A673 (cell line): Measurements from ENCODE around the gene UPK3BL1. TPM values are rescaled to one million over a fixed set of nuclear protein-coding genes. Genes with fewer than 3 reads are reported as not detected.
"Not testable (repeated sequence)": the region's sequence is repeated elsewhere in the genome, so short reads cannot be mapped to it uniquely, and the experiment has no call there.

ENCODE experiments used
- BruUV-seq: library from RNA; stranded (reverse); fragments of 400-500 nt; replicated peaks from 2 replicates; lab custom pipeline; 2021; lab: Mats Ljungman, UMichigan
- CTCF ChIA-PET: fragments of 300-600 bp; sonication (Branson Sonifier 250); formaldehyde crosslinking; loops from one replicate; lab custom pipeline; 2022; ENCODE audit warnings: antibody characterized with exemption; lab: Charles Lee
- POLR2A ChIA-PET: fragments of 300-600 bp; sonication (Branson Sonifier 250); formaldehyde crosslinking; loops from one replicate; lab custom pipeline; 2022; ENCODE audit warnings: antibody characterized with exemption; ENCODE audit not compliant: low non-redundant PET; lab: Charles Lee
- DNase-seq: peaks from one replicate; pipeline ENCODE4 v3.0.0-alpha.2; 2015; ENCODE audit warnings: low spot score
- H3K27ac ChIP-seq: fragments of 200-600 bp; sonication (generic); 2 replicates; pipeline ENCODE4 v1.5.1; 2016; ENCODE audit warnings: mixed run types, low read depth, mild to moderate bottlenecking, mixed read lengths, antibody characterized with exemption, low read length; ENCODE audit not compliant: poor library complexity, severe bottlenecking
- H3K27me3 ChIP-seq: fragments of 200-600 bp; sonication (generic); replicated peaks from 2 replicates; pipeline ENCODE4 v1.6.1; 2017; ENCODE audit warnings: mixed run types, low read depth, mild to moderate bottlenecking, mixed read lengths, antibody characterized with exemption, low read length; ENCODE audit not compliant: insufficient read depth, poor library complexity
- H3K36me3 ChIP-seq: fragments of 200-600 bp; sonication (generic); 2 replicates; pipeline ENCODE4 v1.6.1; 2016; ENCODE audit warnings: mixed run types, mild to moderate bottlenecking, mixed read lengths, antibody characterized with exemption, low read length; ENCODE audit not compliant: insufficient read depth, poor library complexity, severe bottlenecking
- H3K4me1 ChIP-seq: fragments of 200-600 bp; sonication (generic); 2 replicates; pipeline ENCODE4 v1.6.1; 2017; ENCODE audit warnings: mixed run types, mild to moderate bottlenecking, mixed read lengths, antibody characterized with exemption, low read length; ENCODE audit not compliant: insufficient read depth, poor library complexity, severe bottlenecking
- H3K4me3 ChIP-seq: fragments of 200-600 bp; sonication (generic); 2 replicates; pipeline ENCODE4 v1.5.1; 2016; ENCODE audit warnings: low read depth, mixed run types, mild to moderate bottlenecking, mixed read lengths, low read length; ENCODE audit not compliant: poor library complexity, severe bottlenecking
- H3K9me3 ChIP-seq: fragments of 200-600 bp; sonication (generic); 2 replicates; pipeline ENCODE4 v1.6.1; 2016; ENCODE audit warnings: mixed run types, low read depth, mild to moderate bottlenecking, mixed read lengths, antibody characterized with exemption, low read length; ENCODE audit not compliant: poor library complexity, severe bottlenecking
- intact Hi-C: fragments of 100-400 bp; cut with micrococcal nuclease; formaldehyde crosslinking; loops from one replicate; pipeline ENCODE4 v1.10.0; 2022; ENCODE audit not compliant: unreplicated experiment
- total RNA-seq: library from RNA; stranded (reverse); gene quantifications from 2 replicates; pipeline ENCODE4 v1.2.3, GENCODE V29; 2021

Gene UPK3BL1
- total RNA-seq, 1 experiment from 2014 or later: 10.4 TPM

GRCh38 chr7:102596036-102596435, 46.6 kb downstream of the UPK3BL1 start:
- POLR2A ChIA-PET, BruUV-seq, H3K4me1 ChIP-seq, DNase-seq, H3K4me3 ChIP-seq, intact Hi-C loops, H3K36me3 ChIP-seq, H3K9me3 ChIP-seq, CTCF ChIA-PET, H3K27me3 ChIP-seq, H3K27ac ChIP-seq: not testable (repeated sequence)

- H3K36me3 ChIP-seq, intact Hi-C loops, H3K4me3 ChIP-seq, H3K4me1 ChIP-seq, CTCF ChIA-PET, DNase-seq, POLR2A ChIA-PET, H3K27ac ChIP-seq, BruUV-seq, H3K27me3 ChIP-seq, H3K9me3 ChIP-seq: not testable (repeated sequence)
Measured at GRCh38 chr7:102593637-102594334, 48.8 kb downstream of the UPK3BL1 start.

GRCh38 chr7:102592477-102593019, 50.0 kb downstream of the UPK3BL1 start:
- H3K9me3 ChIP-seq, CTCF ChIA-PET, H3K27ac ChIP-seq, intact Hi-C loops, H3K4me3 ChIP-seq, POLR2A ChIA-PET, BruUV-seq, H3K36me3 ChIP-seq, H3K4me1 ChIP-seq, DNase-seq, H3K27me3 ChIP-seq: not testable (repeated sequence)

- H3K9me3 ChIP-seq, H3K27me3 ChIP-seq, H3K36me3 ChIP-seq, DNase-seq, H3K4me3 ChIP-seq, H3K4me1 ChIP-seq, intact Hi-C loops, BruUV-seq, POLR2A ChIA-PET, CTCF ChIA-PET, H3K27ac ChIP-seq: not testable (repeated sequence)
Measured at GRCh38 chr7:102589857-102590256, 52.7 kb downstream of the UPK3BL1 start.

Other genes starting within 250 kb of the UPK3BL1 start
- 24.9 and 30.8 TPM in 2 replicates for gene PRKRIP1, start 246.4 kb downstream of the UPK3BL1 start, total RNA-seq
- gene ORAI2, start 209.2 kb downstream of the UPK3BL1 start, total RNA-seq: 35.2 and 37.0 TPM in 2 replicates
- 17.0 and 17.7 TPM in 2 replicates for gene ALKBH4, start 177.9 kb downstream of the UPK3BL1 start, total RNA-seq
- 43.8 and 48.5 TPM in 2 replicates for gene LRWD1, start 177.8 kb downstream of the UPK3BL1 start, total RNA-seq
- 52.2 and 60.9 TPM in 2 replicates for gene POLR2J, start 163.9 kb downstream of the UPK3BL1 start, total RNA-seq
- gene RASA4B, start 125.0 kb downstream of the UPK3BL1 start, total RNA-seq: 1.8 and 4.6 TPM in 2 replicates
- 4.3 and 7.3 TPM in 2 replicates for gene UPK3BL2, start 99.1 kb downstream of the UPK3BL1 start, total RNA-seq
- not detected in 2 replicates for gene SPDYE2, start 91.6 kb downstream of the UPK3BL1 start, total RNA-seq
- gene POLR2J3, start 70.2 kb downstream of the UPK3BL1 start, total RNA-seq: 22.2 and 23.3 TPM in 2 replicates
- 9.2 and 13.8 TPM in 2 replicates for gene RASA4, start 26.0 kb downstream of the UPK3BL1 start, total RNA-seq
- not detected in 2 replicates for gene SPDYE2B, start 7.5 kb upstream of the UPK3BL1 start, total RNA-seq
- gene POLR2J2, start 28.9 kb upstream of the UPK3BL1 start, total RNA-seq: 5.2 and 7.2 TPM in 2 replicates
- 4.6 and 6.7 TPM in 2 replicates for gene FAM185A, start 106.2 kb upstream of the UPK3BL1 start, total RNA-seq